Subcutaneous abdominal adipose tissue (tissue), 5 donors: ENCODE measurements around the gene STN1.

Experiments
- H3K27ac ChIP-seq: one replicate; pipeline ENCODE4 v1.7.0; 2013; ENCODE audit warnings: low read depth, mild to moderate bottlenecking, inconsistent platforms, low read length, moderate library complexity
- H3K27me3 ChIP-seq, 5 donors: one replicate each; pipeline ENCODE4 v1.7.0; 2013; ENCODE audit warnings: low read length in 5 of 5, inconsistent platforms in 1 of 5; ENCODE audit not compliant: control insufficient read depth in 5 of 5, insufficient read depth in 4 of 5
- H3K36me3 ChIP-seq, 5 donors: one replicate each; pipeline ENCODE4 v1.7.0; 2013; ENCODE audit warnings: low read length in 5 of 5; ENCODE audit not compliant: control insufficient read depth in 5 of 5, insufficient read depth in 5 of 5
- H3K4me1 ChIP-seq, 5 donors: one replicate each; pipeline ENCODE4 v1.7.0; 2013; ENCODE audit warnings: low read length in 5 of 5, mild to moderate bottlenecking in 3 of 5, moderate library complexity in 1 of 5; ENCODE audit not compliant: control insufficient read depth in 5 of 5, insufficient read depth in 5 of 5
- H3K4me3 ChIP-seq, 5 donors: one replicate each; pipeline ENCODE4 v1.7.0; 2013; ENCODE audit warnings: low read length in 5 of 5, low read depth in 1 of 5
- H3K9ac ChIP-seq, 5 donors: one replicate each; pipeline ENCODE4 v1.7.0; 2013; ENCODE audit warnings: low read length in 5 of 5, mild to moderate bottlenecking in 4 of 5, moderate library complexity in 3 of 5
- H3K9me3 ChIP-seq, 5 donors: one replicate each; pipeline ENCODE4 v1.7.0; 2013; ENCODE audit warnings: low read length in 5 of 5; ENCODE audit not compliant: control insufficient read depth in 5 of 5
- donor health status: healthy.
- donor health status: healthy.
- donor health status: healthy.
- donor health status: healthy.
- donor health status: healthy.

STN1 gene

GRCh38 chr10:103930881-103931280 lies 12.9 kb upstream of the STN1 start:
- Histone ChIP-seq H3K9me3 (no peaks in the 10 kb centered on the region), H3K27ac (no peak overlapping the region), H3K27me3 (no peaks in the 10 kb centered on the region), H3K9ac (no peak overlapping the region), H3K4me1 (no peaks in the 10 kb centered on the region), H3K4me3 (no peak overlapping the region), H3K36me3 (no peaks in the 10 kb centered on the region)

- Histone ChIP-seq H3K4me3 (no peak overlapping the region), H3K9ac (no peak overlapping the region), H3K27ac (no peak overlapping the region), H3K9me3 (no peaks in the 10 kb centered on the region), H3K27me3 (no peaks in the 10 kb centered on the region), H3K4me1 (no peaks in the 10 kb centered on the region), H3K36me3 (no peaks in the 10 kb centered on the region)
Observed at GRCh38 chr10:103930449-103930848, 12.5 kb upstream of the STN1 start.

DNA sequence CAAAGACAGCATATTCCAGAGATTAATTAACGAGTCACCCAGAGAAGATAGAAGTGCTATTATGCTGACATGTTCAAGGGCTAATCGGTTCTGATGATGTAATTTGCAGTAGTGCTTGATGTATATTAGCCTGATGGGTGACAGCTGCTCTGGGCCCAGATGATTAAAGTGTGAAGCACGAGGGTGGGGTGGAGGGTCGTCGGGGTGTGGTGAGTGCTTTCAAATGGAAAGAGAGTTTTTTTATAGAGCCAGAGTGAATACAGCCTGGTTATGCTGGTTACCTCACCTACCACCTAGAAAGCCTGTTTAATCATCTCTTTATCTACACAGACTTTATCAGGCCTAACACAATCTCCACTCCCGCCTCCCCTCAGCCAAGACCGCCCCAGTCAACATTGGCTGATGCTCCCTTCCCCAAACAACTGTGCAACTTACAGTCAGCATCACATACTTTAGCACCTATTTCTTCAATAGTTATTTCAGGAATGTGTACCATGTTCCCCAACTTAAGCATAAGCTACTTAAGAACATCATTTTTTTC lies 11.5 kb upstream of the STN1 start:
- H3K27me3 ChIP-seq, result no peaks in the 10 kb centered on the region
- no peak overlapping the region for H3K4me3 ChIP-seq
- H3K9me3 ChIP-seq, result no peaks in the 10 kb centered on the region
- no peaks in the 10 kb centered on the region for H3K36me3 ChIP-seq
- H3K9ac ChIP-seq, result no peak overlapping the region
- H3K27ac ChIP-seq, result no peak overlapping the region
- no peaks in the 10 kb centered on the region for H3K4me1 ChIP-seq

DNA sequence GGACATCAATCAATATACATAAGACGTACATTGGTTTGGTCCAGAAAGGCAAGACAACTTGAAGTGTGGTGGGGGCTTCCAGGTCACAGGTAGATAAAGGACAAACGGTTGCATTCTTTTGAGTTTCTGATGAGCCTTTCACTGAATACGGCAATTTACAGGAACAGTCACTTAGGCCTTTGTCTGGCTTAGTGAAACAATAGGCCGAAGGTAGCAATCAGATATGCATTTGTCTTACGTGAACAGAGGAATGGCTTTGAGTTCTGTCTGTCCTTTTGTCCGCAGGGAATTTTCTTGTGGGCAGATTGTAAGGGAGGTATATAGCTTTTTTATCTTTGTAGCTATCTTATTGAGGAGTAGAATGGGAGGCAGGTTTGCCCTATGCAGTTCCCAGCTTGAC lies 10.8 kb upstream of the STN1 start:
- Histone ChIP-seq H3K4me1 (no peaks in the 10 kb centered on the region), H3K9ac (no peak overlapping the region), H3K4me3 (no peak overlapping the region), H3K36me3 (no peaks in the 10 kb centered on the region), H3K9me3 (no peaks in the 10 kb centered on the region), H3K27me3 (no peaks in the 10 kb centered on the region), H3K27ac (no peak overlapping the region)

DNA sequence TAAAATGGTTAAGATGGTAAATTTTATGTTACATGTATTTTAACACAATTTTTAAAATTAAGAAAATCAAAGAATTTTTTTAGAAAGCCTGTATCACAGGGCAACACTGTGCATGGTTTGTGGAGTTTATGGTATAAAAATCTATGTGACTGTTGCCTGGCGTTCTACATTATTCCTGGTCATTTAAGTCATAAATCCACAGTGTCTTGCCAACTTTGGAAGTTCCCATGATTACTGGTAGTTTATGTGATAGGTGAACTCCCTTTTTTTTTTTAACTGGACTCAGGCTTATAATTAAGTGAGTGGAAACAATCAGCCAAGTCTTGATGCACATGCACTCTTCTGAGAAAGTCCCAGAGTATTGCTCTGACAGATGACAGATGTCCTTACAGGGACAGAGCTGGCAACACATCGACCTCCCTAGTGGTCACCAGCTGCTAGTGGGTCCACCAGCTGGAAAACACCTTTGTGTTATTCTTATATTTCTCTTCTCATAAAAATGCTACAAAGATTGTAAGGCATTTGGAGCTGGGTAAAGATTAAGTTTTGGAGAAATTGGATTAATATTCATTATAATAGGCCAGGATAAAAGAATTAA lies 8.8 kb upstream of the STN1 start:
- no peaks in the 10 kb centered on the region for H3K4me1 ChIP-seq
- no peak overlapping the region for H3K4me3 ChIP-seq
- H3K27ac ChIP-seq, result no peak overlapping the region
- H3K36me3 ChIP-seq, result no peaks in the 10 kb centered on the region
- H3K27me3 ChIP-seq, result no peaks in the 10 kb centered on the region
- no peaks in the 10 kb centered on the region for H3K9me3 ChIP-seq
- H3K9ac ChIP-seq, result no peak overlapping the region

- H3K27me3 ChIP-seq, result no peaks in the 10 kb centered on the region
- H3K9ac ChIP-seq, result no peak overlapping the region
- no peak overlapping the region for H3K4me3 ChIP-seq
- no peaks in the 10 kb centered on the region for H3K9me3 ChIP-seq
- H3K4me1 ChIP-seq, result no peaks in the 10 kb centered on the region
- H3K36me3 ChIP-seq, result no peaks in the 10 kb centered on the region
- H3K27ac ChIP-seq, result no peak overlapping the region
Observed at GRCh38 chr10:103925591-103925990, 7.6 kb upstream of the STN1 start.

GRCh38 chr10:103923502-103923901 lies 5.5 kb upstream of the STN1 start:
- H3K27ac ChIP-seq, result no peak overlapping the region

GRCh38 chr10:103922659-103923058 lies 4.7 kb upstream of the STN1 start:
- H3K9ac ChIP-seq, result no peak overlapping the region
- H3K36me3 ChIP-seq, result no peaks in the 10 kb centered on the region
- H3K27ac ChIP-seq, result no peak overlapping the region
- no peak overlapping the region for H3K4me3 ChIP-seq
- peaks cover under 1 to 8% (median 6%) of the 10 kb centered on the region in 5 donors for H3K4me1 ChIP-seq
- no peaks in the 10 kb centered on the region for H3K27me3 ChIP-seq
- no peaks in the 10 kb centered on the region for H3K9me3 ChIP-seq

More at GRCh38 chr10:103923502-103923901, 5.5 kb upstream of the STN1 start:
- no peaks in the 10 kb centered on the region for H3K27me3 ChIP-seq
- H3K9ac ChIP-seq, result no peak overlapping the region
- H3K4me3 ChIP-seq, result no peak overlapping the region
- no peaks in the 10 kb centered on the region for H3K36me3 ChIP-seq
- no peaks in the 10 kb centered on the region for H3K9me3 ChIP-seq
- H3K4me1 ChIP-seq, result peaks cover 0 to 5% (median 4%) of the 10 kb centered on the region in 5 donors

DNA sequence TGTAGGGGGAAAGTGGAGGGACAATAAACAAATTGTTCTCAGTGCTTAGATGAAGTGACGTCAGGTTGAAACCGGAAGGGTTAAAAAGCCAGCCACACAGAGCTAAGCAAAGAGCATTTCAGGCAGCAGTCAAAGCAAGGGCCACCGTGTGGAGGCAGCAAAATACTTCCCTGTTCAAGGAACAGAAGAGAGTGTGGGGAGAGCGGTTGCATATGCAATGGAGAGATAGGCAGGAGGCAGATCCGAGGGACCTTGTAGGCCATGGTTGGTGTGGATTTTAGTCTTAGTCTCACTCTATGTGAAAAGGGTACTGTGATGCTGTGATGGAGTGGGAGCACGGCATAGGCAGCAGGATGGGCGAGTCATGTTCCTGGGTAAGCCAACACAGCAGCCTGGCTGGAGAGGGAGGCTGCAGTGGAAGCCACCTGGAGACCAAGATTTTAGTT lies 3.8 kb upstream of the STN1 start:
- H3K27me3 ChIP-seq, result no peaks in the 10 kb centered on the region
- peaks cover 5 to 17% (median 15%) of the 10 kb centered on the region in 5 donors for H3K4me1 ChIP-seq
- no peak overlapping the region for H3K4me3 ChIP-seq
- no peak overlapping the region for H3K27ac ChIP-seq
- no peak overlapping the region for H3K9ac ChIP-seq
- no peaks in the 10 kb centered on the region for H3K36me3 ChIP-seq
- H3K9me3 ChIP-seq, result no peaks in the 10 kb centered on the region

DNA sequence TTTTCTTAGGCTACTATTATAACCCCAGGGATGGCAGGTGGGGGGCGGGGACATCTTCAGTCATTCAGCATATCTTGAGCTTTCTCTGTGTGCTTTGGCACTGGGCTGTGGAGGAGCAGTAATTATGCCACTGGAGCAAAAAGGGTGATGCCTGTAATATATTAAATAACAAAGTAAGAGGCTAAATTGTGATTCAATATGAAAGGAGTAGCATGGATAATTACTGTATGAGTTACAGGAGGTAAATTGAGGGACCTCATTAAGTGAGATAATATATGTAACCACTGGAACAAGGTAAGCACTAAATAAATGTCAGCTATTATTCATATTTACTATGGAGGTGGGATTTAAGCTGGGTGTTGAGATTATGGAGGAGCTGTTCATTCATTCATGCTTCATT lies 3.3 kb upstream of the STN1 start:
- Histone ChIP-seq H3K4me3 (no peak overlapping the region), H3K9ac (no peak overlapping the region), H3K4me1 (peaks cover 5 to 22% (median 20%) of the 10 kb centered on the region in 5 donors)

More for the DNA sequence above, 3.3 kb upstream of the STN1 start:
- Histone ChIP-seq H3K36me3 (no peaks in the 10 kb centered on the region), H3K27ac (no peak overlapping the region), H3K9me3 (no peaks in the 10 kb centered on the region), H3K27me3 (no peaks in the 10 kb centered on the region)
